Stimulated activated CD8-positive, alpha-beta memory T cell treated with anti-CD3 and anti-CD28 coated beads, Interleukin-15, amount 100 ng/mL, for 24 hours (primary cell): ENCODE data around the gene GRIA2.

Source experiments
- DNase-seq: peaks from one replicate; pipeline ENCODE4 v3.0.0-alpha.2; 2020; ENCODE audit warnings: low read depth

The GRIA2 gene

GRCh38 chr4:157372567-157372966 is 152.0 kb downstream of the GRIA2 start:
- DNase-seq = no peak

DNA sequence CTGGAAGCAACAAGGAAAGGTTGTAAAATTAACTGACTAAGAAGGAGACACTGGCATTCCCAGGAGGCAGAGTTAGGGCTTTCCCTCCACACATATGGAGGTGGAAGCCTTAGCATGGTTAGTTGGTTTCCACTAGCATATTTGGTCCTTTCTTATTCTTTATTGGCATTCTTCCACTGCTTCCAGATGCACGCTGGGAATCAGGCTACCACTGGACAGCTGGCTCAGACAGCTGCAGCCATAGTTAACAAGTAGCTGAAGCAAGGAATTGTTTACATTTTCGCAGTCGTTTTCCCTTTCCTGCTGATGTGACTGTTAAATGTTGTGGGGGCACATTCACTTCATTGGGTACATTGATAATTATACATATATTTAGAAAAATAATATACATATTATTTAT is 169.2 kb downstream of the GRIA2 start:
- no peak for DNase-seq

DNA sequence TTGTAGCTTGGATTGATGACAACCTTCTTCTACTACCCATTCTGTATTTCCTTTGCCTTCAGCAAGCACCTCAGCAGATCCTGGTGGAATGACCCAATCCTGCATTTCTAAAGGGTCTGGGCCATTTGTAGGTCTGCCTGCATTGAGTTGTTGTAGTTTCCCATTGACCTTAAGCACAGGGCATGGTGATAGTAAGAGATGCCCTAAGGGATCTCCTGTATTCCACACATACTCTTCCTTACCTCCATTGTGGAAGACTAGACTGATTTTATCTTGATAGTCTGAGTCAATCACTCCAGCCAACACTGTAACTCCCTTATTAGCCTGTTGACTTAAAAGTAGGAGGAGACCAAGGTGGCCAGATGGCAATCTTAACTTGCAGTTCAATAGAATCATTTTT is 184.5 kb downstream of the GRIA2 start:
- no peak for DNase-seq
